Progenitor cell of endocrine pancreas (in vitro differentiated cells): ENCODE measurements around the gene S100A16. TPM values are rescaled to one million over a fixed set of nuclear protein-coding genes. Genes with fewer than 3 reads are reported as not detected.

ENCODE experiments used
- DNase-seq: peaks from one replicate; pipeline ENCODE4 v3.0.0; 2021; ENCODE audit warnings: low spot score; ENCODE audit not compliant: unreplicated experiment
- H3K27ac Mint-ChIP-seq: 2 replicates; pipeline ENCODE4 v1.8.0; 2021; ENCODE audit warnings: mild to moderate bottlenecking, moderate library complexity, mixed read lengths
- H3K27me3 Mint-ChIP-seq: 2 replicates; pipeline ENCODE4 v1.8.0; 2021; ENCODE audit warnings: mixed read lengths
- H3K36me3 Mint-ChIP-seq: 2 replicates; pipeline ENCODE4 v1.8.0; 2022; ENCODE audit warnings: mixed read lengths; ENCODE audit not compliant: insufficient read depth
- H3K4me1 Mint-ChIP-seq: 2 replicates; pipeline ENCODE4 v1.8.0; 2021; ENCODE audit warnings: low read depth, mixed read lengths
- H3K4me3 Mint-ChIP-seq: 2 replicates; pipeline ENCODE4 v1.8.0; 2021; ENCODE audit warnings: low read depth, mild to moderate bottlenecking, moderate library complexity, mixed read lengths
- H3K9me3 Mint-ChIP-seq: 2 replicates; pipeline ENCODE4 v1.8.0; 2021; ENCODE audit warnings: low read depth, mixed read lengths
- total RNA-seq: library from RNA; stranded (reverse); gene quantifications from 2 replicates; pipeline ENCODE4 v1.2.1, GENCODE V29; 2021
- TF ChIP-seq, protein P1 (sequence below): fragments of 200-600 bp; sonication (generic); IDR thresholded peaks from one replicate; pipeline ENCODE4 v1.5.0; 2021; ENCODE audit warnings: antibody characterized with exemption, mild to moderate bottlenecking; ENCODE audit not compliant: unreplicated experiment

The S100A16 gene
- total RNA-seq, 1 donor from 2014 or later: 46.8 TPM

DNA sequence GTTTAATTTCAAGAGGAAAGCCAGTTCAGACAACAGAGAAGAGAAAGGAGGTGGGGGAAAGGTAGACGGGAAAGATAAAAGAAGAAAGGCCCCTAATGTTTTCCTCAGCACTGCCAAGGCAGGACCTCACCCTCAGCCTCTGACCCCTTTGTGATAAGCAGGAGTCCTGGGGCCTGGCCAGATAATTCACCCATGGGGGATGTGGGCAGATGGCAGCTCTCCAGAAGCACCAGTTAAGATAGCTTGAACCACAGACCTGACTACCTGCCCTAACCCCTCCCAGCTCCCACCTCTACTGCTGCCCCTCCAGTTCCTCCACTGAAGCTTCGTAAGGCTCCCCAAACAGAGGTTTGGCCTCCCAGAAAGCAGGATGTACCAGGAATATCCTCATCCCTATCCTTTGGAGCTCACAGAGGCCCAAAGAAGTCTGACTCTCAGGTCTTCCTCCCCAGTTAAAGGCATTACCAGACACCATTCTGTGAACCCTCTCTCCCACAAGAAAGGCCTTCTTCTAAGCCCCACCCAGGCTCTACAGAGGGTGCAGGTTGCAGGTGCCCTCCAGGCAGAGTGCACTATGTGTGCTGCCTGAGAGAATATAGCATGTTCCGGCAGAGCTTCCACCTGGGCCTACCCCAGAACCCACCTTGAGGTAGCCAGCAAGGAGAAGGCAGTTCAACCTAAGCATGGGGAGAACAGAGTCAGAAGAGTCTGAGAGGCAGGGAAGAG, 36.4 kb upstream of the S100A16 start:
- TF ChIP-seq, protein P1, sequence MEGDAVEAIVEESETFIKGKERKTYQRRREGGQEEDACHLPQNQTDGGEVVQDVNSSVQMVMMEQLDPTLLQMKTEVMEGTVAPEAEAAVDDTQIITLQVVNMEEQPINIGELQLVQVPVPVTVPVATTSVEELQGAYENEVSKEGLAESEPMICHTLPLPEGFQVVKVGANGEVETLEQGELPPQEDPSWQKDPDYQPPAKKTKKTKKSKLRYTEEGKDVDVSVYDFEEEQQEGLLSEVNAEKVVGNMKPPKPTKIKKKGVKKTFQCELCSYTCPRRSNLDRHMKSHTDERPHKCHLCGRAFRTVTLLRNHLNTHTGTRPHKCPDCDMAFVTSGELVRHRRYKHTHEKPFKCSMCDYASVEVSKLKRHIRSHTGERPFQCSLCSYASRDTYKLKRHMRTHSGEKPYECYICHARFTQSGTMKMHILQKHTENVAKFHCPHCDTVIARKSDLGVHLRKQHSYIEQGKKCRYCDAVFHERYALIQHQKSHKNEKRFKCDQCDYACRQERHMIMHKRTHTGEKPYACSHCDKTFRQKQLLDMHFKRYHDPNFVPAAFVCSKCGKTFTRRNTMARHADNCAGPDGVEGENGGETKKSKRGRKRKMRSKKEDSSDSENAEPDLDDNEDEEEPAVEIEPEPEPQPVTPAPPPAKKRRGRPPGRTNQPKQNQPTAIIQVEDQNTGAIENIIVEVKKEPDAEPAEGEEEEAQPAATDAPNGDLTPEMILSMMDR: no peak
- Mint-ChIP-seq H3K4me3 (no peak overlapping the region), H3K4me1 (peaks cover 25% of the 10 kb centered on the region), H3K36me3 (peaks cover 14% of the 10 kb centered on the region), H3K27me3 (no peaks in the 10 kb centered on the region), H3K9me3 (no peaks in the 10 kb centered on the region), H3K27ac (peak overlapping the region; percentile 92)
- no peak for DNase-seq

- H3K27me3 Mint-ChIP-seq: no peaks in the 10 kb centered on the region
- H3K27ac Mint-ChIP-seq: no peak overlapping the region
- TF ChIP-seq, protein P1: no peak
- no peak for DNase-seq
- peaks cover 22% of the 10 kb centered on the region for H3K36me3 Mint-ChIP-seq
- H3K4me1 Mint-ChIP-seq: peaks cover 32% of the 10 kb centered on the region
- H3K4me3 Mint-ChIP-seq: no peak overlapping the region
- H3K9me3 Mint-ChIP-seq: no peaks in the 10 kb centered on the region
Observed at GRCh38 chr1:153648000-153648643, 35.2 kb upstream of the S100A16 start.

GRCh38 chr1:153647346-153647714, 34.4 kb upstream of the S100A16 start:
- TF ChIP-seq, protein P1: no peak
- Mint-ChIP-seq H3K9me3 (no peaks in the 10 kb centered on the region), H3K27ac (peak overlapping the region; percentile 35), H3K4me1 (peaks cover 37% of the 10 kb centered on the region), H3K4me3 (no peak overlapping the region), H3K36me3 (peaks cover 25% of the 10 kb centered on the region), H3K27me3 (no peaks in the 10 kb centered on the region)
- DNase-seq: no peak

DNA sequence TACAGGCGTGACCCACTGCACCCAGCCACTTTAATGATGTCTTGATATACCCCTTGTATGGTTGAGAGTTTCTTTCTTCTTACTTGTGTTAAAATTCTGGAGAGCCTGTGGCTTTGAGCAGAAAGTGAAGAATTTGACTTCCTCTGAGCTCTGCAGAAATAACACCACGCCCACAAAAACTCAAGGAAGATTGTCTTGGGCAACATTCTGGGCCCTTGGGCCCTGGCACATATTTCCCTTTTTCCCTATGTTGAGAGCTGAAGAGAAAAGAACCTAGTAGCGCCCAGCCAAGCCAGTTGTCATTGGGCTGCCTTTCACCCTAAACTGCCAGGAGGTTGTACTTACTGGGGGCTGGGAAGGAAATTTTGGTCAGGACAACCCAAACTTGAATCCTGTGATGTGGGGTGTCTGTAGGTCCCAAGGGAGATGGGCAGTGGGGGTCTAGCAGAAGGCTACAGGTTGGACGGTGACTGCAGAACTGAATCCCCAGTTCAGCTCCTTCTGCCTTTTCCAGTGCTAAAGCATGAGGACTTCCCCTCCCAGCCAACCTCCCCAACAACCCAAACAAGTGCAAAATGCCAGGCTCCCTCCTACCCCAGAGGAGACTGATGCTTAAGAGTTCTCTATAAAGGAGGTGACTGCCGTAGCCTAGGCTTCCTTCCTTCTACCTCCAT, 33.9 kb upstream of the S100A16 start:
- TF ChIP-seq, protein P1: no peak
- DNase-seq: no peak
- Mint-ChIP-seq H3K4me1 (peaks cover 37% of the 10 kb centered on the region), H3K4me3 (no peak overlapping the region), H3K9me3 (no peaks in the 10 kb centered on the region), H3K27ac (peak overlapping the region; percentile 88), H3K36me3 (peaks cover 27% of the 10 kb centered on the region), H3K27me3 (no peaks in the 10 kb centered on the region)

- no peaks in the 10 kb centered on the region for H3K27me3 Mint-ChIP-seq
- peaks cover 39% of the 10 kb centered on the region for H3K36me3 Mint-ChIP-seq
- H3K27ac Mint-ChIP-seq: peak overlapping the region; percentile 49
- H3K4me3 Mint-ChIP-seq: peak overlapping the region; percentile 22
- H3K9me3 Mint-ChIP-seq: no peaks in the 10 kb centered on the region
- DNase-seq: no peak
- TF ChIP-seq, protein P1: no peak
- peaks cover 33% of the 10 kb centered on the region for H3K4me1 Mint-ChIP-seq
Observed at GRCh38 chr1:153643816-153644215, 30.9 kb upstream of the S100A16 start.
